Gastroesophageal sphincter (tissue), 3 donors: ENCODE data around the gene ME1.

Experiments
- POLR2A ChIP-seq, 2 donors: fragments of 450-650 bp; IDR thresholded peaks; one replicate each; pipeline ENCODE4 v1.6.1; 2017; ENCODE audit warnings: antibody characterized with exemption in 2 of 2, mild to moderate bottlenecking in 2 of 2, moderate library complexity in 1 of 2
- POLR2AphosphoS5 ChIP-seq: sonication (generic); formaldehyde crosslinking; IDR thresholded peaks from one replicate; pipeline ENCODE4 v1.6.1; 2017; ENCODE audit warnings: antibody characterized with exemption
- TF ChIP-seq, protein P1 (sequence below), 4 experiments: fragments of 200-600 bp in 2 of 4; fragments of 450-650 bp in 2 of 4; sonication (generic) in 1 of 4; IDR thresholded peaks; one replicate each; pipeline ENCODE4 v1.5.1; 2017 to 2019; ENCODE audit warnings: antibody characterized with exemption in 4 of 4, mild to moderate bottlenecking in 2 of 4, moderate library complexity in 2 of 4

DNA sequence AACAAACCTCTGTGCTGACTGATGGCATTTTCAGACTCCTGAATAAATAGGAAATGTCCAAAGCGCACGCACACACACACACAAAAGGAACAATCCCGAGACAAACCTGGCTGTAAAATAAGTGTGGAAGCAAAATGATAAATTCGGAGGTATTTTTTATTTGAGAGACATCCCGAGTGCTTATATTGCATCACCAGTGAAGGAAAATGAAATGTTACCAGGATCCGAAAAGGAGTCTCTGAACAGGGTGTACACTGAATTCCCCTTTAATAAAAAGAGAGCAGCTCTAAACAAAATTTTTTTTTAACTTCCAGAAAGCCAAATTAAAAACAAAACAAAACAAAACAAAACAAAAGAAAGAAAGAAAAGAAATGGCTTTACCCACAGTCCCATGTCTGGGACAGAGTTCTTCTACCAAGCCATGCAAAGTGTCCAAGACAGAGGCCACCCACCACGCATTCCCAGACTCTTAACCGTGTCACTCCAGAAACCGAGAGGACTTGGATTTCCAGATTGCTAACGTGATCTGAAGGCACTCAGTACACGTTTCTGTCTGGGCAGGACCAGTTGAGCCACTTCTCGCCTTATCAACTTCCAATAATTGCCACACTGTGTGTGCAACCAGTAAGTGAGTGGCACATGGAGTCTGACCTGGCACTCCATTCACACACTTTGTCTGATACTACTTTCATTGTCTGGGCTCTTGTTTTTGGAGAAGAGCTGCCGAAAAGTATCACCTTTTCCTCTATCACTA is 817 bp downstream of the ME1 start:
- TF ChIP-seq, protein P1, sequence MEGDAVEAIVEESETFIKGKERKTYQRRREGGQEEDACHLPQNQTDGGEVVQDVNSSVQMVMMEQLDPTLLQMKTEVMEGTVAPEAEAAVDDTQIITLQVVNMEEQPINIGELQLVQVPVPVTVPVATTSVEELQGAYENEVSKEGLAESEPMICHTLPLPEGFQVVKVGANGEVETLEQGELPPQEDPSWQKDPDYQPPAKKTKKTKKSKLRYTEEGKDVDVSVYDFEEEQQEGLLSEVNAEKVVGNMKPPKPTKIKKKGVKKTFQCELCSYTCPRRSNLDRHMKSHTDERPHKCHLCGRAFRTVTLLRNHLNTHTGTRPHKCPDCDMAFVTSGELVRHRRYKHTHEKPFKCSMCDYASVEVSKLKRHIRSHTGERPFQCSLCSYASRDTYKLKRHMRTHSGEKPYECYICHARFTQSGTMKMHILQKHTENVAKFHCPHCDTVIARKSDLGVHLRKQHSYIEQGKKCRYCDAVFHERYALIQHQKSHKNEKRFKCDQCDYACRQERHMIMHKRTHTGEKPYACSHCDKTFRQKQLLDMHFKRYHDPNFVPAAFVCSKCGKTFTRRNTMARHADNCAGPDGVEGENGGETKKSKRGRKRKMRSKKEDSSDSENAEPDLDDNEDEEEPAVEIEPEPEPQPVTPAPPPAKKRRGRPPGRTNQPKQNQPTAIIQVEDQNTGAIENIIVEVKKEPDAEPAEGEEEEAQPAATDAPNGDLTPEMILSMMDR (IDR thresholded peaks at IDR 0.05) = no peak
- TF ChIP-seq POLR2AphosphoS5 (no peak), POLR2A (IDR thresholded peaks at IDR 0.05) (no peak)
